COR-L47 (cell line): ENCODE measurements around the gene TTC23L.
A peak's percentile ranks its signal among the peaks of the same experiment; 100 is the strongest.

Experiments used
- DNase-seq: peaks from one replicate; lab custom pipeline; 2025; lab: John Stamatoyannopoulos, UW

TTC23L gene

DNA sequence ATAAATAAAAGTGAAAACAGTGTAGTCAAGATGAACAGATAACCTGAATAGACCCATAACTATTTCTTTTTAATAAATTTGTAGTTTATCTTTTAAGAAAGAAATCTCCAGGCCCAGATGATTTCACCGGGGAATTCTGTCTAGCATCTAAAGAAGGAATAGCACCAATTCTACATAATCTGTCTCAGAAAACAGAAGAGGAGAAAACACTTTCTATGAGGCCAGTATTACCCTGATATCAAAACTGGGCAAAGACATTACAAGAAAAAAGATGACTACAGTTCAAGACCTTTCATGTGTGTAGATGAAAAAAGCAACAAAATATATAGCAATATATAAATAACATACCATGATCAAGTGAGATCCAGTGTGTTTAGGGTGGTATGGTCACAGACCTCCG, 31.4 kb downstream of the TTC23L start:
- no peak for DNase-seq

DNA sequence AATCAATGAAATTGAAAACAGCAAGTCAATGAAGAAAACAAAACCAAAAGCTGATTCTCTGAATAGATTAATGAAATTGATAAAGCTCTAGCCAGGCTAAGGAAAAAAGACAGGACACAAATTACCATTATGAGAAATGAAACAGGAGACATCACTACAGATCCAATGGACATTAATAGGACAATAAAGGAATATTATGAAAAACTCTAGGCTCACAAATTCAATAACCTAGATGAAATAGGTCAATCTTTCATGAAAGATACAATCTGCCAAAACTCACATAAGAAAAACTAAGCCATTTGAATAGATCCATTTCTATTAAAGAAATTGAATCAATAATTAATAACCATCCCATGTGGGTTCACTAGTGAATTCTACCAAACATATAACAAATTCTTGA, 37.3 kb downstream of the TTC23L start:
- DNase-seq, result no peak

DNA sequence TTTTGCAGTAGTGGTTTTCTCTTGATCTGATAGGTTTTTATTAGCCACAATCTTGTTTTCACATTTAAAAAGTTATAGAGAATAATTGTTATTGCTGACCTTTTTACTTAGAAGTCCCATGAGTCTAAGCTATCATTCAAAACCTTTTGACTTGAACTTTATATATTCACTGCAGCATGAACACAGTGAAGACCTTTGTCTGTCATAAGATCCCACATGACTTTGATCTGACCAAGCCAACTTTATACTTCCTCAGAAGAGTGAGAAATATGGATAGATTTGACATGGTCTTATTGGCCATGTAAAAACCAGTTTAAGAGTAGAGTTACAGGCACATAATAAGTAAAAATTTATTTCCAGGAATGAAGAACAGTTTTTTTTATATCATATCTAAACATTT, 42.3 kb downstream of the TTC23L start:
- DNase-seq, result no peak

DNA sequence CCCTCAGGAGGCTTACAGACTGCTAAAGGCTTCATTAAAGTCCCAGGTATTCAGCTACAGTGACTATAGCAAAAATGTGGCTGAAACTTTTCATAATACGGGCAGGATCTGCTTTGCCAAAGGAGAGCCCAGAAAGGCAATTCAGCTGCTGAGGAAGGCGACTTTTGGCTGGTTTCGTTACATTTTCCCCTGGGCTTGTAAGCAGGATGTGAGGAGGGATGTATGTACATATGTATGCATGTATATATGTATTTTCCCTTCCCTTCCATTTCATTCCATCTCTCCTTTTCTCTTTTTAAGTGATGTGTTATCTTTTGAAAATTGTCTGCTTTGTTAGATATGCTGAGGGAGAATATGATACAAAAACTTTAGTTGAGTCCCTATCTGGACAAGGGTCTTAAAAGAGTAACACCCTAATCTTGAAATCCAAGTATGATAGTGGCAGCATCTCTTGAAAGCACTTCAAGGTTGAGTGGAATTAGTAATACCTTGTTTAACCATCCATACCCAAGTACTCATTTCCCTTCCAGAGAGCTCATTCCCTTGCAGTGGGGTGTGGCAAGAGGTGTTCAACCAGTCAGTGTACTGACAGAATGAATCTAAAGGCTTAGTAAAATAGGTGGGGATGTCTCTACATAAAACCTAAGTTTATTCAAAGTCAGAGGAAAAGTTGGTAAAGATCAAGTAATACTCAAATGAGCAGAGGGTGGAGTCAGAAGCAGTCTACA, 47.6 kb downstream of the TTC23L start:
- DNase-seq, result no peak

DNA sequence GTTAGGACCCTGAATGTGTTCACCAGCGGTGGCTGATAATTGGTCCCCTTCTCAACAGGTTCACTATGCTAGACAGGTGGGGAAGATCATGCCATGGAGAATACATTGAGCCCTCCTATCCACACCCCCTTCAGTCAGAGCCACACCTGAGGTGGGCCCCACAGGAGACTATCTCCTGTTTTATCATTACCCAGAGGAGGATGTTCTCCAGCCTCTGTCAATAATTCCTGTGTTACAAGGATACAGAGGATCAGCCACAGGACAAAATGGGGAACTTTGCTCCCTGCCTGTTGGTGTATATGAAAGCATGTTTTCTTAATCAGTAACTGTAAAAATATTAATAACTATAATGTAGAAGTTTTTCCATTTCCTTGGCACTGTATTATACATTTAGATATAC, 50.4 kb downstream of the TTC23L start:
- no peak for DNase-seq

DNA sequence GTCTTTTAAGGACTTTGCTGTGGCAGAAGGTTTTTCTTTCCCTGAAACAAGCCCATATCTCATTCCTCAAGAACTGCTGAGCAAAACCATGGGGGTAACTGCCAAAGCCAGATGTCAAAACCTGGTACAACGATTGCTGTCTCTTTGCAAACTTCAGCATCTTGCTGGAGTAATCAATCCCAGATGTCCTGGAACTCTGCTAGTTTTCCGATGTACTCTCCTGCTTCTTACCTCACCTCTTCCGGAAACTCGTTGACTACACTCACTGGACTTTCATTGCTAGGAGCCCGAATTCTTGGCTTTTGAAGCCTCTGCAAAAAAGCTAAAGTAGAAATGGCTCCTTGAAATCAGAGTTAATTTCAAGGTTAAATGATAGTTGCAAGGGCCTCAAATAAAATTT, 53.0 kb downstream of the TTC23L start:
- no peak for DNase-seq

DNA sequence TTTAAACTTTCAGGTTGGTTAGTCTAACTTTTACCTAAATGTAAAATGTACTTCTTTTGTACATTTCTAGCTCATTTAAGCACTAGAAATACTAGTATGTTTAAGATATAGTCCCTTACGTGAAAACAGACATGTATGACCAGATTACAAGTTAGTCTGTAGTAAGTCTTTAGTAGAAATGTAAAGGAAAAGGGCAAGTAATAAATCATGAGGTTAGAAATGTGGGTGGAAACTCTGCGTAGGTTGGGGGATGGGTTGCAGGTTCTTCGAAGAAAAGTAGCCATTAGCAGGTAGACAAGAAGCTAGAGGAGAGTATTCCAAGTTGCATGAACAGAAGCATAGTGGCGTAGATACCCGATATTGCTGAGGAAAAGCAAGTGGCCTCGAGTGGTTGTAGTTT, 53.5 kb downstream of the TTC23L start:
- no peak for DNase-seq

DNA sequence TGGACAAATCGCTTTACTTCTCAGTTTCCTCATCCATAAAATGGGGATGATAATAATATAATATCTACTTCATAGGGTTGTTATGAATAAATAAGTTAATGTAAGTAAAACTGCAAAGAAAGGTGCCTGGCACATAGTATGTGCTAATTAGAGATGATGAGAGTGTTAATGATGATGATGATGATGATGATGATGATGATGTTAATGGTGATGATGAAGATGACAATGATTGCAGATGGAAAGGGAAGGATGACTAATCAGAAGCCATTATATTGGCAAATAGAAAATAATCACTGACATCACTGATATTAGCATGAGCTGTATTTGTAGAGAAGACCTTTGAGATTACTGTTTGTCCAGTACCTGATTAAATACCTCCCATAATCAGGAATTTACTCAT, 55.8 kb downstream of the TTC23L start:
- DNase-seq, result no peak

DNA sequence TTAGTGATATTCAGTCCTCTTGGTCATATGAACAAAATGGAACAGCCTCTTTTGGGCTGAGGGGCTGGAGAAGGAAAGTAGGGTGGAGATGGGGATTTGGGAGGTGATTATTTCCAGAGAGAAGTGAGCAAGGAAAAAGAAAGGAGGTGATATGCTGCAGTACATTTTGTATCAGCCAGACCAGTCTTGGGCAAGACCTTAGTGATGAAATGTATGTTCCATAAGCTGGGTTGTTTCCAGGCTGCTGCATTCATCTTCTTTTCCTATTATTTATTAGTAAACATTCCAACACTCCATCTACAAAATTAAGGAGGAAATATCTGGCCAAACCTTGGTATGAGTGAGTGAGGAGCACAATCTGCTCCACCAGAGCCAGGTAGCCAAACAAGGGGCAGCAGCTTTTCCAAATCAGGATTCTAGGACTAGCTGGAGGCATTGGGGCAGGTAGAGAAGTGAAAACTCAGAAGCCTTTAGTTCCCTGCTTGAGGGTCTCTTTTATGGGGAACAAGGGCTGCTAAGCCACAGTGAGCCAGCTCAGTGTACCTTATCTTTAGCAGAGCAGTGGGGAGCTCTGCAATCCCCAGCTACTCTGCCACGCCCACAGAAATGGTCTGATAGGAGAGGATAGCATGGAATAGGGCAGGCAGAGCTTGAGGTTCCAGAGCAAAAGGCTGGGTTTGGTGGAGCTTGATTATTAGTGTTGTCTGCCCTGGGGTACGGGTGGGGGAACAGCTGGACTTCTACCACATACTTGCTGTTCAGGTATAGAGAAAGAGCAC, 56.9 kb downstream of the TTC23L start:
- DNase-seq, result no peak

DNA sequence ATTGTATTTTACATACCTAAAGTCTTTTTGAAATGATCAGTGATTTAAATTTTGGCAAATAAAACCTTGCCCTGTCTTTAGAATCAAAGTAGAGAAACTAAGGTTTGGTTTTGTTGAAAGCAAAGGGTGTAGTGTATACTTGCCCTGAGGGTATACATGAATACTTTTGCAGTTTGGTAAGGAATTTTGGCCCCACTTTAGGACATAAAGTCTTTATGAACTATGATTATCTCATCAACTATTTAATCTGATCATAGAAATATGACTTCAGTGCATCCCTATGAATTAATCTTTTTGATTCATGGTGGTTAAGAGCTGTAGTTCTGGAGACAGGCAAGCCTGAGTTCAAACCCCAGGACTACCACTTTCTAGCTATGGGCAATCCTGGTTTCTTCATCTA, 58.7 kb downstream of the TTC23L start:
- DNase-seq, result no peak

DNA sequence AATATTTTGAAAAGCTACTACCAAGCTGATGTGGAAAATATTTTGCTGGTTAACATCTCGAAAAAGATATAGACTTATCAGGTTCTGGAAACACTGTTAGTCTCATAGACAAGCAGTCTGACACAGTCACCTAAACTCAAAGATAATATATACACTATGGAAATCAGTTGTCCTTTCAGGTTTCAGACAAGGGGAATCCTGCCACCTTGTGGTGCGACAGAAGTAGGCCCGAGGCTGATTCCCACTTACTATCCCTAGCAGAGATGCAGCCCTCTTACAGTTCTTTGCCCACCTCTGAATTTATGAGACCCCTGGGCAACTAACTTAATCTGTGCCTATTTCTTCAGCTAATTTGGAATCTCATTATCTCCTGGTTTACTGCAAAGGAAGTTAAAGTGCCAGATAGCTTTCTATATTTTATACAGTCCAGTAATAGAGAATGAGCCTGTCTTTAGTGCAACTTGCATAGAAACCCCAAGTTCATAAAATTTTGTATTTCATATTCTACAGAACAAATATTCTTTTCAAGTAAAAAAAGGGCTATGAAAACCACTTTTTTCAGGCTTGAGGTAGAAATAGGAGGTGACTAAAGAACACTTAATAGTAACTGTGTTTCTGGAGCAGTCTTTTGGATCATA, 59.4 kb downstream of the TTC23L start:
- DNase-seq, result peak; percentile 67

DNA sequence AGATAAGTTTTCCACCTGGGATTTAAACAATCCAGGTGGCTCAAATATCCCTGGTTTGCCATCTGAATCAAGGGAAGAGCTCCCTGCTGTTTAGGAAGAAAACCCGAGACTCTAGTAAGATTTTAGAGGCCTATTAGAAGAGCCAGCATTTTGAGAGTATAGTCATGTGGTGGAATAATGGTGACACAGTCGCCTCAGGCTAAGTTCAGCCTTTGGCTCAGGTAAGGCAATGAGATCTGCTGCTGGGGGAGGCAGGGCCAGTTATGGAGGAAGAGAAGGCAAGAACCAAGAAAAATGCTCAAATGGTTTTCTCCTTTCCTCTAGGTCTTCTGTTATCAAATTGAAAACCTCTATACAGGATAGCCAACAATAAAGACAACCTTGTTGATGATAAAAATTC, 60.1 kb downstream of the TTC23L start:
- DNase-seq, result no peak

DNA sequence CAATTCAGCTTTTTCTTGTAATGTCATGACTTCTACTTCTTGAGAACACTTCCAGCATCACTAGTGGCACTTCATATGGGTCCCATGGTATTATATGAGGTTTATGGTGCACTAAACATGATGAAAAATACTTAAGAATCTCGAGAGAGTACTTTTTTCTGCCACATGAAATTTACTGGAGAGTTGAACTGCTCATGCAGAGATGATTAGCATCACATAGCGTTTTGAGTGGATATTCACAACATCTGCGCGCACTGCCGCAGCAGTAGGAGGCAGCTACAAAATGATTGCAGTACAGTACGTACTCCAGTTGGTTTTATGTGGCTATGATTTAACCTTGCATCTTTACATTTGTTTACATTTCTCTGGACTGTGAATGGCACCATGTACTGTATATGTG, 61.7 kb downstream of the TTC23L start:
- DNase-seq, result no peak

DNA sequence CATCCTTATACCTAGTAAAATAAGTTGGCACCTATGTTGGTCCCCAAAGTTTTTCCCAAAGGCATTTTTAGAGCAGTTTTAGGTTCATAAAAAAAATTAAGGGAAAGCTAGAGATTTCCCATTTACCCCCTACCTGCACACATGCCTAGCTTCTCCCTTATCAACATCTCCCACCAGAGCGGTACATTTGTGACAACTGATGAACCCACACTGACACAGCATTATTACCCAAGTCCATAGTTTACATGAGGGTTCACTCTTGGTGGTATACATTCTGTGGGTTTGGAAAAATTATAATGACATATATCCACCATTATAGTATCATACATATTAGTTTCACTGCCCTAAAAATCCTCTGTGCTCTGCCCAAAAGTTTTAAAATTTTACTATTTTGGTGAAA, 64.3 kb downstream of the TTC23L start:
- DNase-seq, result no peak

DNA sequence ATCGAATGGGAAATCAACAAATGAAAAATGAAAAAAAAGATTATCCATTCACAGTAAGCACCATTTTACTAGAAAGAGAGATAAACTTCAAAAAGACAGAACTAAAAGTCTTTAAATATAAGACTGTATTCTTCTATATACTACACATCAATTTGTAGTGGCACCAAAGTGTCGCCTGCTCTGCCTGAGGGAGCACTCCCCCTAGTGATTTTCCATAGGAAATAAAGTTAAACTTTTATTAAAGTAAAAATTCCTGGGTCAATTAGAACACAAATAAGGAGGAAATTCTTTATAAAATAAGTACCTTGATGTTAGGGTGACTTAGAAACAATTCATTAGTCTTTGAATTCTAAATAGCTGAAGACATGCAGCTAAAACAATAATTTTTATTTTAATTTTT, 66.6 kb downstream of the TTC23L start:
- DNase-seq, result no peak

DNA sequence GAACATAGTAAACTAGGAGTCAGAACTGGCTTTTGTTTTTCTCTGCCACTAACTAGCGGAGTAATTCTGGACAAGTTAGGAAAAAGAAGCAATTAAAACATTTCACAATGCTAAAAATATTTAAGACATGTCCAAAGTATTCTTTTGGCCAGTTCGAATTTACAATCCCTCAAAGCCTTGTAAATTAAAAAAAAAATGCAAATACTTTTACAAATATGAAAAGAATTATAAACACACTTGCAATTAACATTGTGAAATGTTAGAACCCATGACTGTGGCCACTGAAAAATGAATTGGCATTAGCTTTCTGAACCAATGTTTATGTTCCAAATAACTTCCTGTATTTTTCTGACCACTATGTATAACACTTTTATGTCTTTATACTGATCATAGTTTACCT, 74.1 kb downstream of the TTC23L start:
- DNase-seq, result no peak

DNA sequence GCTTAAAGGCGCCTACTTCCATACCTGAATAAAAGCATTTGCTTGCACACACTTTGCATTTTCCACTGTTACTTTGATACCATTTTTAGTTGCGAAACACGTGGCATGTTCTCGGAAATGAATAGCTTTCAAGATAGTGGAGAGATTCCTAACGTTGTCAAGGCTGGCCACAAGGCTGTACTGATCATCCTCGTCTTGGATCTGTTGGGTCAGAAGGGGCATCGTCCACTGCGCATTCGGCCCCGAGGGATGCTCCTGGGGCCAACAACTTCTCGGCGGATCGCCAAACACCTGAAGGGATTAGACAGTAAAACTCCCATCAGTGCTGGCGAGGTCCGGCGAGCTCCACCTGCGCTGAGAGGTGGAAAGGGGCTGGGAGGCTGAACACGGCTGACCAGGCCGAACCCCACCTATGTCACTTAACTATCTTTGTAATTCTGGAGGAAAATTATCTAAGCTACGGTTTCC, 75.7 kb downstream of the TTC23L start:
- no peak for DNase-seq

DNA sequence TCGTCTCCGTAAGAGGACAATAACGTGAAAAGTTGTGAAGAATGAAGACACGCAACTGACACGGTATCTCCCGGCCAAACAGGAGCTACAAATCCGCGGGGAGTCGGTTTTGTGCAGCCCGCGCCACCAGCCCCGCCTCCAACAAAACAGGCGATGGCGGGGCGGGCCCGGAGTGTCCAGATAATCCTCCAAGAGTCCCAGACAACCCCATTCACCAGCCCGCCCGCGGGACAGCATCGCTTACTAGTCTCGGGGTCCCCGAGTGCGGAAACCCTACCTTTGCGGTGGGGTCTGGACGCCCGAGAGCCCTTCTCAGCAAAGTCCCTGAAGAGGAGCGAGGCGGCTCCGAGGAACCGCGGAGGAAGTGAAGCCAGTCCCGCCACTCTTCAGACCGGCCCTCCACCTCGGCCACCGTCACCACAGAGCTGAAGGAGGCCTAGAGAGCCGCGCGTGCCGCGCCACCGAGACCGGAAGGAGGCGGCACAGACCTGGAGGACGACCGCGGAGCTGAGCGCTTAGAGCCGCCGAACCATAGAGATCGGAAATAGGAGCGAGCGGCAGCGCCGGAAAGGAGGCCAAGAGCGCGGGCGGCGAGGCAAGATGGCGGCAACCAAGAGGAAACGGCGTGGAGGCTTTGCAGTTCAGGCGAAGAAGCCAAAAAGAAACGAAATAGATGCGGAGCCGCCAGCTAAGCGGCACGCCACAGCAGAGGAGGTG, 76.3 kb downstream of the TTC23L start, which contains the start of the genes BRIX1 and RAD1:
Gene BRIX1 (plus strand): TSS at position 573 of the 717 bp plus-strand sequence. CDS start 28 bp downstream, at position 601.
Gene RAD1 (minus strand): TSS at position 366 of the 717 bp plus-strand sequence. CDS start 612 bp downstream, outside the sequence.
- peak; percentile 93 for DNase-seq

DNA sequence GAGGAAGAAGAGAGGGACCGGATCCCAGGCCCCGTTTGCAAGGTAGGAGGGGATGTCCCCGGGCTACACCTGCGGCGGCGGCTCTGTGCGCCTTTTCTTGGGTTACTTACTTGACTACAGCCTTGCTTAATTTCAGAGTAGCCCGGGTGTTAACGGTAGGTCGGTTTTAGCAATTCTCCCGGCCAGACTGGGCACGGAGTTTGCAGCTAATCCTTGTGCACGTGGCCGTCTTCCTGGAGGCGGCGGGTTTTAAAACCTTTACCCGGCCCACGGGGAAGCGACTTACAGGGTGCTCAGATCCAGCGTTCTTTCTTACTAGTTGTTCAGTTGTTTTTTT, 76.9 kb downstream of the TTC23L start:
- no peak for DNase-seq

DNA sequence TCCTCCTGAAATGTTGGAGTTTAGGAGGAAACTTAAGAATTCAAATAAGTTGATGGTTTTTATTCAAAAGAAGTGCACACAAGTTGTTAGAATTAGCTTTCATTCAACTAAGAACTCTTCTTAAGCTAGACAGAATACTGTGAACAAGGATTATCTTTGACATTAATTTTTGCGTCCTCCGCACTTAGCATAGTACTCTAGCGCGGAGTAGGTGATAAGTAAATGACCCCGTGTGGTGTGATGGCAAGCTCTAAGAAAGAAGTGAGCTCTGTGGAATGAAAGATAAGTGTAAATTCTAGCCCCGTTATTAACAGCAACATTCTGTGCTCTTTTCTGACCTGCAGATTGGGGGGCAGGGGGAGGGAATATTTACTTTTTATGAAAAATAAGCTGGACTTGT, 77.6 kb downstream of the TTC23L start:
- no peak for DNase-seq

DNA sequence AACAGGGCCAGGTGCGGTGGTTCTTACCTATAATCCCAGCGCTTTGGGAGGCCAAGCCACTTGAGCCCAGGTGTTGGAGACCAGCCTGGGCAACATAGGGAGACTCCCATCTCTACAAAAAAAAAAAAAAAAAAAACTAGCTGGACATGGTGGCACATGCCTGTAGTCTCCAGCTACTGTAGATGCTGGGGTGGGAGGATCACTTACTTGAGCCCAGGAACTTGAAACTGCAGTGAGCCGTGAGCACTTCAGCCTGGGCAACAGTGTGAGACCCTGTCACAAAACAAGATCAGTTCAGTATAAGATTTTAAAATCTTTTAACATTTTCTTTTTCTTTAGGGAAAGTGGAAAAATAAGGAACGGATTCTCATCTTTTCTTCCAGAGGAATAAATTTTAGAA, 79.1 kb downstream of the TTC23L start:
- no peak for DNase-seq

DNA sequence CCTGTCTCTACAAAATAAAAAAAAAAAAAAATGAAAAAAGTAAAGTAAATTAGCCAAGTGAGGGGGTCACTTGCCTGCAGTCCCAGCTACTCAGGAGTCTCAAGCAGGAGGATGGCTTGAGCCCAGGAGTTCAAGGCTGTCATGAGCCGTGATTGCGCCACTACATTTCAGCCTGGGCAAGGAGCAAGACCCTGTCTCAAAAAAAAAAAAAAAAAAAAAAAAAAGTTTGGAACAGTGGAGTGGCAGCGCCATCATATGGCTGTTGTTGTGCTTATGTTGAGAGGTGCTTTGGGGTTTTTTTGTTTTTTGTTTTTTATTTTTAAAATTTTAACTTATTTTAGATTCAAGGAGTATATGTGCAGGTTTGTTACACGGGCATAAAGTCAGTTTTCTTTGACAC, 80.1 kb downstream of the TTC23L start:
- DNase-seq, result no peak
